Measurements from ENCODE around the gene IPP.

The IPP gene

GRCh38 chr1:45775794-45776193 lies 25.3 kb upstream of the IPP start:
- no peak overlapping the region for H3K14ac ChIP-seq (ENCODE audit: low read length)
- H3K9me3 ChIP-seq (ENCODE audit: insufficient read depth, low read depth, low read length), result no peaks in the 10 kb centered on the region
- no peak overlapping the region for H3K9ac ChIP-seq (ENCODE audit: low read length)
- H2BK120ac ChIP-seq (ENCODE audit: insufficient read depth, low read length, poor library complexity), result no peak overlapping the region
- no peak overlapping the region for H3K23ac ChIP-seq (ENCODE audit: low read length)
- H3K27me3 ChIP-seq (ENCODE audit: insufficient read depth, low read length), result no peaks in the 10 kb centered on the region
- no peak overlapping the region for H3K4ac ChIP-seq (ENCODE audit: low read depth, low read length)
- H3K79me1 ChIP-seq (ENCODE audit: low read length), result no peaks in the 10 kb centered on the region
- H3K18ac ChIP-seq (ENCODE audit: low read length), result no peak overlapping the region
- H4K91ac ChIP-seq (ENCODE audit: low read depth, low read length), result no peak overlapping the region
- H2AK5ac ChIP-seq (ENCODE audit: low read length), result no peak overlapping the region
- no peak overlapping the region for H3K27ac ChIP-seq (ENCODE audit: low read depth, low read length)
- no peak overlapping the region for H2BK5ac ChIP-seq (ENCODE audit: low read depth, low read length, poor library complexity)
- DNase-seq, result no peak
- no peak overlapping the region for H2BK12ac ChIP-seq (ENCODE audit: low read length)
- H4K12ac ChIP-seq (ENCODE audit: low read depth, low read length), result no peak overlapping the region
- H3K79me2 ChIP-seq (ENCODE audit: control insufficient read depth, insufficient read depth, low read length, poor library complexity), result no peaks in the 10 kb centered on the region
- no peaks in the 10 kb centered on the region for H3K4me1 ChIP-seq (ENCODE audit: control insufficient read depth in 1 of 2, insufficient read depth in 2 of 2, low read length in 2 of 2)
- H3K36me3 ChIP-seq (ENCODE audit: control insufficient read depth in 1 of 2, insufficient read depth in 2 of 2, low read length in 2 of 2), result no peaks in the 10 kb centered on the region
- no peak overlapping the region for H3K4me3 ChIP-seq (ENCODE audit: low read depth, low read length)
- H3K4me2 ChIP-seq (ENCODE audit: low read length), result no peak overlapping the region
- no CpG with 5 or more reads among the region's 3 CpGs for WGBS (ENCODE audit: extremely low coverage, insufficient coverage, insufficient read length)
- no peak overlapping the region for H4K8ac ChIP-seq (ENCODE audit: low read depth, low read length)
- no peak overlapping the region for H2AFZ ChIP-seq (ENCODE audit: insufficient read depth, low read length, poor library complexity)

- Histone ChIP-seq H2BK12ac (ENCODE audit: low read length) (no peak overlapping the region), H3K4me3 (ENCODE audit: low read depth, low read length) (no peak overlapping the region), H3K4ac (ENCODE audit: low read depth, low read length) (no peak overlapping the region), H3K9me3 (ENCODE audit: insufficient read depth, low read depth, low read length) (no peaks in the 10 kb centered on the region), H3K14ac (ENCODE audit: low read length) (no peak overlapping the region), H3K27me3 (ENCODE audit: insufficient read depth, low read length) (no peaks in the 10 kb centered on the region), H3K79me2 (ENCODE audit: control insufficient read depth, insufficient read depth, low read length, poor library complexity) (no peaks in the 10 kb centered on the region), H3K23ac (ENCODE audit: low read length) (no peak overlapping the region), H2BK5ac (ENCODE audit: low read depth, low read length, poor library complexity) (no peak overlapping the region), H4K91ac (ENCODE audit: low read depth, low read length) (no peak overlapping the region), H2AFZ (ENCODE audit: insufficient read depth, low read length, poor library complexity) (no peak overlapping the region), H3K18ac (ENCODE audit: low read length) (no peak overlapping the region), H3K4me2 (ENCODE audit: low read length) (no peak overlapping the region), H4K12ac (ENCODE audit: low read depth, low read length) (no peak overlapping the region), H3K79me1 (ENCODE audit: low read length) (no peaks in the 10 kb centered on the region), H3K9ac (ENCODE audit: low read length) (no peak overlapping the region), H3K27ac (ENCODE audit: low read depth, low read length) (no peak overlapping the region), H3K4me1 (ENCODE audit: control insufficient read depth in 1 of 2, insufficient read depth in 2 of 2, low read length in 2 of 2) (no peaks in the 10 kb centered on the region), H4K8ac (ENCODE audit: low read depth, low read length) (no peak overlapping the region), H2BK120ac (ENCODE audit: insufficient read depth, low read length, poor library complexity) (no peak overlapping the region), H2AK5ac (ENCODE audit: low read length) (no peak overlapping the region), H3K36me3 (ENCODE audit: control insufficient read depth in 1 of 2, insufficient read depth in 2 of 2, low read length in 2 of 2) (no peaks in the 10 kb centered on the region)
- no CpG with 5 or more reads among the region's 3 CpGs for WGBS (ENCODE audit: extremely low coverage, insufficient coverage, insufficient read length)
- no peak for DNase-seq
Observed at GRCh38 chr1:45772971-45773370, 22.5 kb upstream of the IPP start.

DNA sequence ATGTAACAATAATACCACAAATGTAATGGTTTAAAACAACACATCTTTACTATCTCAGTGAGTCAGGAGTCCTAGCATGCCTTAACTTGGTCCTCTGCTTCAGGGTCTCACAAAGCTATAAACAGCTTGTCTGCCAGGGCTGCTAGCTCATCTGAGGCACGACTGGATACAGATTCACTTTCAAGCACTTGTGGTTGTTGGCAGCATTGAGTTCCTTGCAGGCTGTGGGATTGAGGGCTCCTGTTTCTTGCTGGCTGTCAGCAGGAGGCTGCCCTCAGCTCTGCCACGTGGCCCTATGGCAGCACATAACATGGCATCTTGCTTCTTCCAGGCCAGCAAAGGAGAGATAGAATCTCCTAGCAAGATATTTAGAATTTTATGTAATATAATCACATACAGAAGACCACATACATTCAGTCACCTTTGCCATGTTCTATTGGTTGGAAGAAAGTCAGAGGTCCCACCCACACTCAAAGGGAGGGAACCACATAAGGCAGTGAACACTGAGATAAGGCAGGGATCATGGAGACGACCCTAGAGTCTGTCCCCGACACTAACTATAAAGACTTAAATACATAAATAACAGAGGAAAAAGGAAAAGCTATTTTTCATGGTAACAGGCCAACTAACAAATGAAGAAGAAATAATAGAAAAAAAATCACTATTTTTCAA lies 18.9 kb upstream of the IPP start:
- Histone ChIP-seq H3K79me2 (ENCODE audit: control insufficient read depth, insufficient read depth, low read length, poor library complexity) (no peaks in the 10 kb centered on the region), H2AFZ (ENCODE audit: insufficient read depth, low read length, poor library complexity) (no peak overlapping the region)

GRCh38 chr1:45767035-45767434 lies 16.6 kb upstream of the IPP start:
- Histone ChIP-seq H3K9ac (ENCODE audit: low read length) (no peak overlapping the region), H3K4me3 (ENCODE audit: low read depth, low read length) (no peak overlapping the region), H4K8ac (ENCODE audit: low read depth, low read length) (no peak overlapping the region), H3K4me2 (ENCODE audit: low read length) (no peak overlapping the region), H3K27ac (ENCODE audit: low read depth, low read length) (no peak overlapping the region), H3K18ac (ENCODE audit: low read length) (no peak overlapping the region), H2AK5ac (ENCODE audit: low read length) (no peak overlapping the region), H3K4ac (ENCODE audit: low read depth, low read length) (no peak overlapping the region), H3K23ac (ENCODE audit: low read length) (no peak overlapping the region), H3K14ac (ENCODE audit: low read length) (no peak overlapping the region), H2BK12ac (ENCODE audit: low read length) (no peak overlapping the region), H4K91ac (ENCODE audit: low read depth, low read length) (no peak overlapping the region), H3K9me3 (ENCODE audit: insufficient read depth, low read depth, low read length) (no peaks in the 10 kb centered on the region), H4K12ac (ENCODE audit: low read depth, low read length) (no peak overlapping the region), H3K36me3 (ENCODE audit: control insufficient read depth in 1 of 2, insufficient read depth in 2 of 2, low read length in 2 of 2) (no peaks in the 10 kb centered on the region), H2BK5ac (ENCODE audit: low read depth, low read length, poor library complexity) (no peak overlapping the region), H3K27me3 (ENCODE audit: insufficient read depth, low read length) (no peaks in the 10 kb centered on the region), H2AFZ (ENCODE audit: insufficient read depth, low read length, poor library complexity) (no peak overlapping the region), H3K79me1 (ENCODE audit: low read length) (no peaks in the 10 kb centered on the region), H2BK120ac (ENCODE audit: insufficient read depth, low read length, poor library complexity) (no peak overlapping the region), H3K4me1 (ENCODE audit: control insufficient read depth in 1 of 2, insufficient read depth in 2 of 2, low read length in 2 of 2) (peaks cover 0 to 2% of the 10 kb centered on the region in 2 experiments), H3K79me2 (ENCODE audit: control insufficient read depth, insufficient read depth, low read length, poor library complexity) (no peaks in the 10 kb centered on the region)
- no CpG with 5 or more reads among the region's 6 CpGs for WGBS (ENCODE audit: extremely low coverage, insufficient coverage, insufficient read length)
- no peak for DNase-seq

More for the DNA sequence above, 18.9 kb upstream of the IPP start:
- H4K8ac ChIP-seq (ENCODE audit: low read depth, low read length), result no peak overlapping the region
- H2BK120ac ChIP-seq (ENCODE audit: insufficient read depth, low read length, poor library complexity), result no peak overlapping the region
- H3K9ac ChIP-seq (ENCODE audit: low read length), result no peak overlapping the region
- no peak overlapping the region for H2BK5ac ChIP-seq (ENCODE audit: low read depth, low read length, poor library complexity)
- H3K4me1 ChIP-seq (ENCODE audit: control insufficient read depth in 1 of 2, insufficient read depth in 2 of 2, low read length in 2 of 2), result peaks cover 0 to 2% of the 10 kb centered on the region in 2 experiments
- H3K18ac ChIP-seq (ENCODE audit: low read length), result no peak overlapping the region
- no peak overlapping the region for H3K4me2 ChIP-seq (ENCODE audit: low read length)
- H2AK5ac ChIP-seq (ENCODE audit: low read length), result no peak overlapping the region
- no peaks in the 10 kb centered on the region for H3K9me3 ChIP-seq (ENCODE audit: insufficient read depth, low read depth, low read length)
- no peak overlapping the region for H2BK12ac ChIP-seq (ENCODE audit: low read length)
- no peak overlapping the region for H3K27ac ChIP-seq (ENCODE audit: low read depth, low read length)
- H3K14ac ChIP-seq (ENCODE audit: low read length), result no peak overlapping the region
- no peaks in the 10 kb centered on the region for H3K36me3 ChIP-seq (ENCODE audit: control insufficient read depth in 1 of 2, insufficient read depth in 2 of 2, low read length in 2 of 2)
- no peaks in the 10 kb centered on the region for H3K79me1 ChIP-seq (ENCODE audit: low read length)
- no peak overlapping the region for H4K12ac ChIP-seq (ENCODE audit: low read depth, low read length)
- no peak overlapping the region for H4K91ac ChIP-seq (ENCODE audit: low read depth, low read length)
- no peak overlapping the region for H3K4me3 ChIP-seq (ENCODE audit: low read depth, low read length)
- WGBS (ENCODE audit: extremely low coverage, insufficient coverage, insufficient read length), result no CpG with 5 or more reads among the region's 4 CpGs
- no peaks in the 10 kb centered on the region for H3K27me3 ChIP-seq (ENCODE audit: insufficient read depth, low read length)
- no peak overlapping the region for H3K23ac ChIP-seq (ENCODE audit: low read length)
- DNase-seq, result no peak
- H3K4ac ChIP-seq (ENCODE audit: low read depth, low read length), result no peak overlapping the region
